MV-4-11 (cell line): ENCODE measurements around the gene TLR10.
"Not testable (repeated sequence)": the region's sequence is repeated elsewhere in the genome, so short reads cannot be mapped to it uniquely, and the experiment has no call there.

Source experiments
- DNase-seq: peaks from one replicate; lab custom pipeline; 2025; lab: John Stamatoyannopoulos, UW

The TLR10 gene

GRCh38 chr4:38782452-38783108 is at the start of gene TLR10:
Gene TLR10, minus strand, starts transcription at chr4:38782990. Its CDS starts 7,400 bp downstream, at chr4:38775590.
- peak; percentile 58 for DNase-seq

- DNase-seq: no peak
Measured at GRCh38 chr4:38832206-38832605, 49.4 kb upstream of the TLR10 start.

- DNase-seq: no peak
Measured at GRCh38 chr4:38831653-38832052, 48.9 kb upstream of the TLR10 start.

- no peak for DNase-seq
Measured at GRCh38 chr4:38829237-38829636, 46.4 kb upstream of the TLR10 start.

- DNase-seq: no peak
Measured at GRCh38 chr4:38823766-38824165, 41.0 kb upstream of the TLR10 start.

- no peak for DNase-seq
Measured at GRCh38 chr4:38822748-38823303, 40.0 kb upstream of the TLR10 start.

GRCh38 chr4:38821739-38822138 is 38.9 kb upstream of the TLR10 start:
- DNase-seq: no peak

- DNase-seq: no peak
Measured at GRCh38 chr4:38820329-38821061, 37.7 kb upstream of the TLR10 start.

- DNase-seq: no peak
Measured at GRCh38 chr4:38819569-38819968, 36.8 kb upstream of the TLR10 start.

GRCh38 chr4:38818441-38818976 is 35.7 kb upstream of the TLR10 start:
- DNase-seq: no peak

GRCh38 chr4:38815885-38816782 is 33.3 kb upstream of the TLR10 start:
- peak; percentile 69 for DNase-seq

- DNase-seq: no peak
Measured at GRCh38 chr4:38814386-38814785, 31.6 kb upstream of the TLR10 start.

- no peak for DNase-seq
Measured at GRCh38 chr4:38811297-38811696, 28.5 kb upstream of the TLR10 start.

- not testable (repeated sequence) for DNase-seq
Measured at GRCh38 chr4:38807462-38807861, 24.7 kb upstream of the TLR10 start.

- not testable (repeated sequence) for DNase-seq
Measured at GRCh38 chr4:38806251-38806650, 23.5 kb upstream of the TLR10 start.

GRCh38 chr4:38805530-38806145 is 22.8 kb upstream of the TLR10 start:
- peak; percentile 89 for DNase-seq

- peak; percentile 81 for DNase-seq
Measured at GRCh38 chr4:38804654-38805295, 22.0 kb upstream of the TLR10 start, which contains the start of gene TLR1. Gene TLR1, minus strand, starts transcription at chr4:38804791. Its CDS starts 5,960 bp downstream, at chr4:38798831.

GRCh38 chr4:38803833-38804653 is 21.3 kb upstream of the TLR10 start:
- peak; percentile 24 for DNase-seq

- no peak for DNase-seq
Measured at GRCh38 chr4:38802561-38803355, 20.0 kb upstream of the TLR10 start.
